NCI-H510A treated with DMSO at 0.1 percent for 48 hours (cell line): ENCODE data around the gene CCDC24.

ENCODE experiments used
- DNase-seq: peaks from one replicate; lab custom pipeline; 2025; lab: John Stamatoyannopoulos, UW

CCDC24 gene

GRCh38 chr1:44040418-44040817, 49.0 kb downstream of the CCDC24 start:
- no peak for DNase-seq

GRCh38 chr1:44040846-44041245, 49.4 kb downstream of the CCDC24 start:
- DNase-seq = no peak

- DNase-seq = no peak
These were observed 52.0 kb downstream of the CCDC24 start for GRCh38 chr1:44043176-44044070.

GRCh38 chr1:44044071-44044801, 52.8 kb downstream of the CCDC24 start:
- no peak for DNase-seq

GRCh38 chr1:44045064-44045463, 53.7 kb downstream of the CCDC24 start:
- no peak for DNase-seq
